Chondrocyte (in vitro differentiated cells): ENCODE measurements around the gene SDHC. TPM values are rescaled to one million over a fixed set of nuclear protein-coding genes. Genes with fewer than 3 reads are reported as not detected.

Experiments used
- DNase-seq: peaks from one replicate; pipeline ENCODE4 v3.0.0; 2021; ENCODE audit warnings: mixed read lengths, low spot score
- H3K27ac Mint-ChIP-seq: one replicate; pipeline ENCODE4 v1.8.0; 2021; ENCODE audit warnings: mild to moderate bottlenecking, moderate library complexity, mixed read lengths; ENCODE audit not compliant: unreplicated experiment
- H3K27me3 Mint-ChIP-seq: 2 replicates; pipeline ENCODE4 v1.8.0; 2021; ENCODE audit warnings: low read depth, mixed read lengths
- H3K36me3 Mint-ChIP-seq: 2 replicates; pipeline ENCODE4 v1.8.0; 2021; ENCODE audit warnings: low read depth, mixed read lengths
- H3K4me1 Mint-ChIP-seq: 2 replicates; pipeline ENCODE4 v1.8.0; 2021; ENCODE audit warnings: low read depth, mild to moderate bottlenecking, mixed read lengths
- H3K4me3 Mint-ChIP-seq: one replicate; pipeline ENCODE4 v1.8.0; 2021; ENCODE audit warnings: mild to moderate bottlenecking, moderate library complexity, mixed read lengths; ENCODE audit not compliant: unreplicated experiment
- H3K9me3 Mint-ChIP-seq: 2 replicates; pipeline ENCODE4 v1.8.0; 2021; ENCODE audit warnings: low read depth, mixed read lengths
- long read RNA-seq: library from polyadenylated mRNA; stranded (forward); transcript quantifications from one replicate; pipeline ENCODE4 v2.0.0, GENCODE V29; 2021
- total RNA-seq: library from RNA; stranded (reverse); gene quantifications from 3 replicates; pipeline ENCODE4 v1.2.1, GENCODE V29; 2021
- TF ChIP-seq, protein P1 (sequence below): fragments of 200-600 bp; sonication (generic); IDR thresholded peaks from 2 replicates; pipeline ENCODE4 v1.5.0; 2021; ENCODE audit warnings: antibody characterized with exemption, mild to moderate bottlenecking, moderate library complexity

SDHC gene, protein sequence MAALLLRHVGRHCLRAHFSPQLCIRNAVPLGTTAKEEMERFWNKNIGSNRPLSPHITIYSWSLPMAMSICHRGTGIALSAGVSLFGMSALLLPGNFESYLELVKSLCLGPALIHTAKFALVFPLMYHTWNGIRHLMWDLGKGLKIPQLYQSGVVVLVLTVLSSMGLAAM
- total RNA-seq = 128 to 144 TPM (median 131 TPM) in 3 replicates
- long read RNA-seq, full-length matches to known transcripts = 4 of 8 reads
- long read RNA-seq, partial matches to known transcripts = 0 of 8 reads
- long read RNA-seq, other reads (novel, unspliced or antisense) = 4 of 8 reads

DNA sequence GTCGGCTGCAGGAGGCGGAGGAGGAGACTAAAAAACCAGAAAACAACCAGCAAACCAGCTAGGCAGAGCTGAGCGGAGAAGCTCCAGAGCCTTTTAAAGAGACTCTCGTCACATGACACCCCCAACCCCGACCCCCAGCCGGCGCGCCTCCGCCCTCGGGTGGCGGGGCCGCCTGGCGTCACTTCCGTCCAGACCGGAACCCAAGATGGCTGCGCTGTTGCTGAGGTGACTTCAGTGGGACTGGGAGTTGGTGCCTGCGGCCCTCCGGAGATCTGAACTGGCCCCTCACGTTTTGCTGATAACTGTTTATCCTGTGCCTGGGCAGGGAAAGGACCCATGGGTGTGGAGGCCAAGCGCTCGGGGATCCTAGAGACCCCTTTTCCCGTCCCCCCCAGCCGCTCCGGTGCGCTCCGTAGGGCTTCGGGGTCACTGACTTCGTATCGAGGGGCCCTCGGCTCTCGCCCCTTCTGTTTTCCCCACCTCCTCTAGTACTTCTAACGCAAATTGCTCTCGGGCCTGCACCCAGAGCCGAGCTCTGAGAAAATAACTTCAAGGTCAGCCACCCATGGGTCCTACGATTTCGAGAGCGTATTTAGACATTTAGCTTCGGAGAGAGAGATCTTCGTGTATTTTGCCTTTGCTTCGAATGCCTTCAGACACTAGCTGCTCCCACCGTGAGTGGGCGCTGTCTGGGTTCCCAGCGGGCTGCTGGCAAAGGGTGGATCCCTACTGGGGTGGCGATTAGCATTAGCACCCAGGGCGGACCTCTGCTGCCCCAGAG is at the start of gene SDHC:
Gene SDHC (plus strand): TSS at position 181 of the 781 bp plus-strand sequence. CDS start 25 bp downstream, at position 206.
- no peaks in the 10 kb centered on the region for H3K9me3 Mint-ChIP-seq
- H3K27me3 Mint-ChIP-seq = peaks cover 2% of the 10 kb centered on the region
- H3K36me3 Mint-ChIP-seq = no peaks in the 10 kb centered on the region
- TF ChIP-seq, protein P1, sequence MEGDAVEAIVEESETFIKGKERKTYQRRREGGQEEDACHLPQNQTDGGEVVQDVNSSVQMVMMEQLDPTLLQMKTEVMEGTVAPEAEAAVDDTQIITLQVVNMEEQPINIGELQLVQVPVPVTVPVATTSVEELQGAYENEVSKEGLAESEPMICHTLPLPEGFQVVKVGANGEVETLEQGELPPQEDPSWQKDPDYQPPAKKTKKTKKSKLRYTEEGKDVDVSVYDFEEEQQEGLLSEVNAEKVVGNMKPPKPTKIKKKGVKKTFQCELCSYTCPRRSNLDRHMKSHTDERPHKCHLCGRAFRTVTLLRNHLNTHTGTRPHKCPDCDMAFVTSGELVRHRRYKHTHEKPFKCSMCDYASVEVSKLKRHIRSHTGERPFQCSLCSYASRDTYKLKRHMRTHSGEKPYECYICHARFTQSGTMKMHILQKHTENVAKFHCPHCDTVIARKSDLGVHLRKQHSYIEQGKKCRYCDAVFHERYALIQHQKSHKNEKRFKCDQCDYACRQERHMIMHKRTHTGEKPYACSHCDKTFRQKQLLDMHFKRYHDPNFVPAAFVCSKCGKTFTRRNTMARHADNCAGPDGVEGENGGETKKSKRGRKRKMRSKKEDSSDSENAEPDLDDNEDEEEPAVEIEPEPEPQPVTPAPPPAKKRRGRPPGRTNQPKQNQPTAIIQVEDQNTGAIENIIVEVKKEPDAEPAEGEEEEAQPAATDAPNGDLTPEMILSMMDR = peak; percentile 77
- no peak for DNase-seq
- H3K4me3 Mint-ChIP-seq = peak within 1 kb of the TSS; percentile 98
- H3K4me1 Mint-ChIP-seq = peaks cover 21% of the 10 kb centered on the region
- H3K27ac Mint-ChIP-seq = peak within 1 kb of the TSS; percentile 100

DNA sequence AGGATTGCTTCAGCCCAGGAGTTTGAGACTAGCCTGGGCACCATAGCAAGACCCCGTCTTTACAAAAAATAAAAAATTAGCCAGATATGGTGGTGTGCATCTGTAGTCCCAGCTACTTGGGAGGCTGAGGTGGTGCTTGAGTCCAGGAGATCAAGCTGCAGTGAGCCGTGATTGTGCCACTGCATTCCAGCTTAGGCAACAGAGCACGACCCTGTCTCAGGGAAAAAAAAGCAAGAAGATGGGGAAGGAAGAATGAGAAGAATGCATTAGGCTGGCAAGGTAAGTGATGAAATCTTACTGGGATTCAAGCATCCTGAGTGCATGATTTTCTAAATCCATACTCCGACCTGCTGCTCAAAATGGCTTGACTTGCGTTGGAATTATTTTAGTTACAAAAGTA is 48.9 kb upstream of the SDHC start:
- Mint-ChIP-seq H3K27me3 (peaks cover 17% of the 10 kb centered on the region), H3K9me3 (no peaks in the 10 kb centered on the region), H3K4me1 (peaks cover 23% of the 10 kb centered on the region), H3K4me3 (no peak overlapping the region), H3K27ac (no peak overlapping the region), H3K36me3 (no peaks in the 10 kb centered on the region)
- TF ChIP-seq, protein P1 = no peak
- no peak for DNase-seq

DNA sequence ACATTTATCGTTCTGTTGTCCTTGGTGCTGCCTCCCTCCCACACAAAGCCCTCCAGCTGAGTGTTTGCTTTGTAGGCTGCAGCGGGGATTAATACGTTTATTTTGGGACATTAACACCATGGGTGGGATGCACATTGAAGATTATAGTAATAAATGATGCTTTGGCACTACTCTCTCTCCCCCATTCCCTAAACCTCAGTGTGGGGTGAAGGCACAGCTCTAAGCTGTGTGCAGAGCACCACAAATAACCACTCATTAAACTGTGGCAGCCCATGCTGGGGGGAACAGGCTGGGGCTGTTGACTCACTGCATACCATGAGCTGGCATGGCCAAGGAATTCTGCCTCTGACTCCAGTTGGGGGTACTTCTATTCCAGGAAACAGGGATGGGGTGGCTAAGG is 48.0 kb upstream of the SDHC start:
- peak overlapping the region; percentile 80 for H3K27ac Mint-ChIP-seq
- H3K27me3 Mint-ChIP-seq = peaks cover 9% of the 10 kb centered on the region
- no peaks in the 10 kb centered on the region for H3K36me3 Mint-ChIP-seq
- no peak for DNase-seq
- H3K4me3 Mint-ChIP-seq = no peak overlapping the region
- no peaks in the 10 kb centered on the region for H3K9me3 Mint-ChIP-seq
- peaks cover 18% of the 10 kb centered on the region for H3K4me1 Mint-ChIP-seq
- TF ChIP-seq, protein P1 = no peak

DNA sequence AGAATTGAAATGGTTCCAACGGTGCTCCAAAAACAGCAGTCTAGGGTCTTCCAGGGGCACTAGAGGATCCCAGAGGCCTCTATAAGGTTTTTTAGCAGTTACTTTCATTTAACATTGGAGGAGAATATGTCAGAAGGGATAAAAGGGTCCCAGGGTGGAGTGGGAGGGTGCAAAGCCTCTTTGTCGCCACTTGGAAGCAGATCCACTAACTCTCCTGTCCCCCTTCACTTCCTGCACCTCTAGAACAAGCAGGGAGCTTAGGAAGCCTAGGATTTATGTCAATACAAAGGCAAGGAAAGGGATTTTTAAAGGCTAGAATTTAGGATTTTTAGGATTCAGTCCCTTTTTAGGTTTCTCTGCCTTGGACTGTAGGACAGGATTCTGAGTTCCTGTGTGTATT is 47.3 kb upstream of the SDHC start:
- DNase-seq = no peak
- no peaks in the 10 kb centered on the region for H3K9me3 Mint-ChIP-seq
- peaks cover 6% of the 10 kb centered on the region for H3K27me3 Mint-ChIP-seq
- H3K27ac Mint-ChIP-seq = peak overlapping the region; percentile 80
- H3K4me3 Mint-ChIP-seq = no peak overlapping the region
- no peaks in the 10 kb centered on the region for H3K36me3 Mint-ChIP-seq
- peaks cover 12% of the 10 kb centered on the region for H3K4me1 Mint-ChIP-seq
- TF ChIP-seq, protein P1 = no peak

DNA sequence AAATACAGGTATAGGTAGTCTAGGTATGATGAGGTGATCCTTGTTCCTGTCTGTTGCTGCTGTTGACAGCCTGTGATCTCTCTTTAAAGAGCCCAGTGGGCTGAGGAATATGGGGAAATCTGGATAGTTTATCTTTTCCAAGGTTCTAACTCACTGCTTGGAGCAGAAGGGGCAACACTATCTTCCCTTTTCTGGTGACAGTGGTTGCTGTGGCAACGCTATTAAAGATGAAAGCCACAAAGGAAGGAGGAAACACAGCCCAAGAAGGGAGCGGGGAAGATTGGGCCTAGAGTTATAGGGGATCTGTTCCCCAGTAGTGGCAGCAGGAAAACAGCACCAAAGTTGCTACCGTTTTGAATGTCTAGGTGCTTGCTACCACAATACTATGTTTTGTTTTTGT is 46.9 kb upstream of the SDHC start:
- TF ChIP-seq, protein P1 = no peak
- Mint-ChIP-seq H3K27ac (no peak overlapping the region), H3K4me3 (no peak overlapping the region), H3K9me3 (no peaks in the 10 kb centered on the region), H3K36me3 (no peaks in the 10 kb centered on the region), H3K27me3 (peaks cover 6% of the 10 kb centered on the region), H3K4me1 (peaks cover 10% of the 10 kb centered on the region)
- DNase-seq = no peak
